ENCODE measurements around the gene PRXL2C.
A peak's percentile ranks its signal among the peaks of the same experiment; 100 is the strongest.

PRXL2C gene

GRCh38 chr9:96663506-96664120 lies 8.5 kb upstream of the PRXL2C start:
- TF ChIP-seq CTCF (IDR thresholded peaks at IDR 0.05; ENCODE audit: insufficient read depth, missing control alignments): no peak
- DNase-seq (ENCODE audit: insufficient read length, low spot score) (no peak), FAIRE-seq (no peak)

GRCh38 chr9:96661711-96662110 lies 6.6 kb upstream of the PRXL2C start:
- no peak for TF ChIP-seq CTCF (IDR thresholded peaks at IDR 0.05; ENCODE audit: insufficient read depth, missing control alignments)
- no peak for DNase-seq (ENCODE audit: insufficient read length, low spot score)
- no peak for FAIRE-seq

- no peak for TF ChIP-seq CTCF (IDR thresholded peaks at IDR 0.05; ENCODE audit: insufficient read depth, missing control alignments)
- no peak for FAIRE-seq
- no peak for DNase-seq (ENCODE audit: insufficient read length, low spot score)
Measured at GRCh38 chr9:96660692-96661248, 5.7 kb upstream of the PRXL2C start.

- no peak for TF ChIP-seq CTCF (IDR thresholded peaks at IDR 0.05; ENCODE audit: insufficient read depth, missing control alignments)
- DNase-seq (ENCODE audit: insufficient read length, low spot score): peak; percentile 29
- FAIRE-seq: no peak
Measured at GRCh38 chr9:96654450-96655197, 493 bp downstream of the PRXL2C start.

GRCh38 chr9:96651626-96652025 lies 3.5 kb downstream of the PRXL2C start:
- peak; percentile 61 for TF ChIP-seq CTCF (IDR thresholded peaks at IDR 0.05; ENCODE audit: insufficient read depth, missing control alignments)
- DNase-seq (ENCODE audit: insufficient read length, low spot score): no peak
- no peak for FAIRE-seq

GRCh38 chr9:96649620-96650324 lies 5.3 kb downstream of the PRXL2C start:
- DNase-seq (ENCODE audit: insufficient read length, low spot score) (no peak), FAIRE-seq (no peak)
- TF ChIP-seq CTCF (IDR thresholded peaks at IDR 0.05; ENCODE audit: insufficient read depth, missing control alignments): no peak

Measured in D721Med (cell line).